ENCODE results near the gene DHRS3. TPM values are rescaled to one million over a fixed set of nuclear protein-coding genes. Genes with fewer than 3 reads are reported as not detected.
"Not testable (repeated sequence)": the region's sequence is repeated elsewhere in the genome, so short reads cannot be mapped to it uniquely, and the experiment has no call there.

DHRS3 gene
- total RNA-seq, 2 donors from 2014 or later: 107 to 144 TPM

DNA sequence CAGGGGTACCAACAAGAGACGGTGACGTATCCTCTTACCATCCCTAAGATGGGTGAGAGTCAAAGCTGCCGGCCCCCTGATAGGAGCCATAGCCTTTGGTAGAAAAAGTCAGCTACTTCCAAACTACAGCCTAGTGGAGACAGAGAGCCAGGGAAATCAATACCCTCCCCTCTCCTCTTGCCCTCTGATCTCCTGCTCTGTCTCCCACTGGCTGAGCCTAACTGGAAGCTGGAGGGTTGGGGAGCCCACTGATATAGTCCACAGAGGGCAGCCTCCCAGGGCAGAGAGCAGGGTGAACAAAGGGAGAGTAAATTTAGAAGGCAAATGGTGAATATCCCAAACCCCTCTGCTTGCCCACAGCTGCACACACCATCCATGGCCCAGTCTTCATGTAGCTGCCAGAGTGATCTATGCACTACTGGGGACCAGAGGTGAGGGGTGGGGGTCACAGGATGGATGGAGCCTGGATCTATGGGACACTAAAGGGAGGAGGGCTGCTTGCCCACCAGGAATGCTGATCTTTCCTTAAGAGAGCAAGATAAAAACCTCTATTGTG, 80.0 kb downstream of the DHRS3 start:
- intact Hi-C loops (cut with DNase I): loop anchor here in 1 of 2 donors (2.0 kb wide), 1 partner anchor 43 kb away; no protein-coding TSS in a partner anchor
- peak; percentile 25 for DNase-seq (ENCODE audit: low spot score)

DNA sequence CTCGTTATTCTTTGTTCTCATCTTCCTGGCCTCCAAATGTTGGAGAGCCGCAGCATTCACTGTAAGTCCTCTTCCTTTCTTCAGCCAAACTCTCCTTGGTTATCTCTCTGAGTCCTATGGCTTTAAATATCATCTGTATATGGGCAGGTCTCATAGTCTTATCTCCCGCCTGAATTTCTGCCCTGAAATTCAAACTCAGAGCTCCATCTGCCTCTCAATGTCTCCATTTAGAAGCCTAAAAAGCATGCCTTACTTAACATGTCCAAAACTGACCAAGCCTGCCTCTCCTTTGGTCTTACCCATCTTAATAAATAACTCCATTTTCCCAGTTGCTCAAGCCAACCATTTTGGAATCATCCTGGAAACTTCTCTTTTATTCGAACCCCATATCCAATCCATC, 80.7 kb downstream of the DHRS3 start:
- intact Hi-C loops (cut with DNase I): no loop called here
- DNase-seq (ENCODE audit: low spot score): no peak

DNA sequence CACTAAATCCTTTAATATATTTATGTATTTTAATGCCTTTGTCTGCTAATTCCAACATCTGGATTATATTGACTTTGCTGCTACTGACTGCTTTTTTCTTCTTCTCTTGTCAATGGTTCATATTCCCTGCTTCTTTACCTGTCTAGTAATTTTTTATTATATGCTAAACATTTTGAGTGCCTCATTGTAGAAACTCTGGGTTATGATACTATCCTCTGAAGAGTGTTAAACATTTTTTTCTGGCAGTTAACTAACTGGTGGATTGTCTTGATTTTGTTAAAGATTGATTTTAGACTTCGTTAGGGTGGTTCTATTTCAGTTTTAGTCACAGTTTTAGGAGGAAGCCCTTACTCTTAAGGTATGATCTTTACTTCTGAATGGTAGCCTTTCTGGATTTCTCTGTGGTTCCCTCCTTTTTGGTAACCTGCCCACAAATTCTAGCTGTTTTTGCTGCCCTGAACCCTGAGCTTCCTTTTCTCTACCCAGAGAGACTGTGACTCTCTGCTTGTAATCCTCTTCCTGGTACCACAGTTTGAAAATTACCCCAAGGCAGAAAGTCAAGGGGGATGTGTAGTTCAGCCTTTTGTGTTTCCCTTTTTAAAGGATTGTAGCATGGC, 81.9 kb downstream of the DHRS3 start:
- no peak for DNase-seq (ENCODE audit: low spot score)
- intact Hi-C loops (cut with DNase I): no loop called here

DNA sequence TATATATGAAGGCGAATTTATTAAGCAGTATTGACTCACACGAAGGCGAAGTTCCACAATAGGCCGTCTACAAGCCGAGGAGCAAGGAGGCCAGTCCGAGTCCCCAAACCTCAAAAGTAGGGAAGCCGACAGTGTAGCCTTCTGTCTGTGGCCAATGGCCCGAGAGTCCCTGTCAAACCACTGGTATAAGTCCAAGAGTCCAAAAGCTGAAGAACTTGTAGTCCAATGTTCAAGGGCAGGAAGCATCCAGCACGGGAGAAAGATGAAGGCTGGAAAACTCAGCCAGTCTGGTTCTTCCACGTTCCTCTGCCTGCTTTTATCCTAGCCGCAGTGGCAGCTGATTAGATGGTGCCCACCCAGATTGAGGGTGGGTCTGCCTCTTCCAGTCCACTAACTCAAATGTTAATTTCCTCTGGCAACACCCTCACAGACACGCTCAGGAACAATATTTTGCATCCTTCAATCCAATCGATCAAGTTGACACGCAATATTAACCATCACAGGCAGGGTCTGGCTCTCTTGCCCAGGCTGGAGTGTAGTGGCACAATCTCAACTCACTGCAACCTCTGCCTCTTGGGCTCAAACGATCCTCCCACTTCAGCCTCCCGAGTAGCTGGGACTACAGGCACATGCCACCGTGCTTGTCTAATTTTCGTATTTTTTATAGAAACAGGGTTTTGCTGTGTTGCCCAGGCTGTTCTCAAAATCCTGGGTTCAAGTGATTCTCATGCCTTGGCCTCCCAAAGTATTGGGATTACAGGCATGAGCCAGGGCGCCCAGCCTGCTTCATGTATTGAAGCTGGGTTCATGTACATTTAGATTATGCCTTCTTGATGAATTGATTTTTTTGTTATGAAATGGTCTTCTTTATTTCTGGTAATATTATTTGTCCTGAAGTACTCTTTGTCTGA, 85.3 kb downstream of the DHRS3 start:
- intact Hi-C loops (cut with DNase I): no loop called here
- peak; percentile 48 for DNase-seq (ENCODE audit: low spot score)

DNA sequence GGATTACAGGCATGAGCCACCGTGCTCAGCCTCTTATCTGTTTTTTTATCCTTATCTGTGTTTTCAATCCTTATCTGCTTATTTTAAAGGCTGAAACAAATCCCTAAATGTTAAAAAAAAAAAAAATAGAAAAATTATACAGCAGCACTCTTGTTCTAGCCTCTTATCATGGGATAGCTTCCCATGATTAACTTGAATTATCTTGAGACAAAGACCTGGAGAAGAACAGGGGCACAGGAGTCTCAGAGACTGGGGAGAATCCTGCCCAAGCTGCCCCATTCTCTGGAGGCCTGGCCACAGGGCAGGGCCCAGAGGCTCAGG, 86.9 kb downstream of the DHRS3 start:
- no peak for DNase-seq (ENCODE audit: low spot score)
- intact Hi-C loops (cut with DNase I): no loop called here

DNA sequence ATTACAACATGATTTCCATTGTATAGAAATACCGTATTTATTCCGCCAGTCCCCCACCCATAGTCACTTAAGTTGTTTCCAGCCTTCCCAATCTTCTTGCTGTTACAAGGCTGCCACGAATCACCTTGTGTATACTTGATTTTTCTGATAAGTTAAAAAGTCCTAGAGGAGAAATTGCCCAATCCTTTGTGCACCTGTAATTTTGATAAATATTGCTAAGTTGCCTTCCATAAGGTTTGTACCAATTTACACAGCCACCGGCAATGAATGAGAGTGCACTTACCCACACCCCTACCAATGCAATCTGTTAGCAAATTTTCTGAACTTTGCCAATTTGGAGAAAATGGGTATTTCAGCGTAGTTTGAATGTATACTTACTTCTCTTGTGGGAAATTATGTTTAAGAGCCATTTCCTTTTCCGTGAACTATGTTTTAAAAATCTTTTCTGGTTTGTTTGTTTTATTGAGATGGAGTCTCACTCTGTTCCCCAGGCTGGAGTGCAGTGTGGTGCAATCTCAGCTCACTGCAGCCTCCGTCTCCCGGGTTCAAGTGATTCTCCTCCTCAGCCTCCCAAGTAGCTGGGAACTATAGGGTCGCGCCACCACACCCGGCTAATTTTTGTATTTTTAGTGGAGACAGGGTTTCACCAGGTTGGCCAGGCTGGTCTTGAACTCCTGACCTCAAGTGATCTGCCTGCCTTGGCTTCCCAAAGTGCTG, 87.4 kb downstream of the DHRS3 start:
- peak; percentile 17 for DNase-seq (ENCODE audit: low spot score)
- intact Hi-C loops (cut with DNase I): no loop called here

DNA sequence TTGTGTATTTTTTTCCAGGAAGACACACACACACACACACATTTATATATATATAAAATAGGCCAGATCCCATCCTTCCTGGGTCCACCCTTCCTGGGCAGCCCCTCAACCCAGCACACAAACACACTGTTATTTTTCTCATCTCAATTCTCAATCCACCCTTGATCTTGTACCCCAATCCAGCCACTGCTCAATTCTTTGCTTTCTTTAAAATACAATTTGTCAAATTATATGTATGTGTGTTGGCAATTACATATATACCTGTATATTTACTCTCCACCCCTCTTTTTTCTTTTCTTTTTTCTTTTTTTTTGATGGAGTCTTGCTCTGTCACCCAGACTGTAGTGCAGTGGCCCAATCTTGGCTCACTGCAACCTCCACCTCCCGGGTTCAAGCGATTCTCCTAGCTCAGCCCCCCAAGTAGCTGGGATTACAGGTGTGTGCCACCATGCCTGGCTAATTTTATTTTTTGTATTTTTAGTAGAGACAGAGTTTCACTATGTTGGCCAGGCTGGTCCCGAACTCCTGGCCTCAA, 88.3 kb downstream of the DHRS3 start:
- intact Hi-C loops (cut with DNase I): no loop called here
- no peak for DNase-seq (ENCODE audit: low spot score)

DNA sequence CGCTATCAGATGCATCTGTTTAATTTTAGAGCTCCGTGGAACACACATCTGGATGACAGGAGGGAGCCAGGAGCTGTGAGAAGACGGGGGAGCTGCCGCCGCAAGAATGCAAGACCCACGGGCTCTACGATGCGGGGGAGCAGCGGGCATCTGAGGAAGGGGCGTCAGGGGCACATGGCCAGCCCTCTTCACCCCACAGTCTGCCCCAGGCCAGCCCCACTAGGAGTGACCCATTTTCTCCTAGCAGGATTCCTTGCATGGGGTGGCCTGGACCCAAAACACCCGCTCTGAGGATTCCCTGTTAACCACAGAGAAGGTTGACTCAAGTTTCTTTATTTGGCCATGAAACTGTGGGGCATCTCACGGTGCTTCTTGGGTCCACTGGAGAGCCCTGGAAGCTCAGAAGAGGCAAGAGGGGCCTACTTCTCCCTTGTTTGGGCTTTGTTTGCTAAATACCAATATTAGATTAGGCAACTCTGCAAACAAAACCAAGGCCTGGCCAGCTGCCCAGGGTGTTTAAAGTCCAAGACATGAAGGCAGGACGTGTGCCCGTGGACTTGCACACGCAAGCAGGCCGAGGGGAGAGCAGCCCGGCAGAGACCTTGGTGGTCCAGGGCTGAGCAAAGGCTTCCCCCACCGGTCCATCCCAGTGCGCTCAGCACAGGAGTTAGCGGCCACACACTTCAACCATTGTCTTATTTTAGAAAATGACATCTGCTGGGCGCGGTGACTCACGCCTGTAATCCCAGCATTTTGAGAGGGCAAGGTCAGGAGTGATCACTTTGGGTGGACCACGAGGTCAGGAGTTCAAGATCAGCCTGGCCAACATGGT, 89.8 kb downstream of the DHRS3 start:
- intact Hi-C loops (cut with DNase I): no loop called here
- DNase-seq (ENCODE audit: low spot score): peak; percentile 90

DNA sequence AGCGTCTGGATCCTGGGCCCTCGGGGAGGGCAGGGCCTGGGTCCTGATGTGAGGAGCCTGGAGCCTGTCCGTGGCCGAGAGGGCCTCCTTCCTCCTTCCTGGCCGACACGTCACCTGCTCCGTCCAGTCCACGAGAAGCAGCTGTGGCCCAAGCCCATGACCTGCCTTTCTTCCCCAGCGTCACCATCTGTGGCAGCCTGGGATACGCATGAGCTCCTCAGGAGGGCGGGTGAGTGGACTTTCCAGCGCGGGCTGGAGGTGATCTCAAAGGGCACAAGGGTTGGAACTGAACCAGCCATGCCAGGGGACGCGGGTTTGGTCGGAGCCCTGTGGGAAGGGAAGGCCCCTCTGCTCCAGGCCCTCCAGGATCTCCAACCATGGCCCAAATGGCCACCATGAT, 90.4 kb downstream of the DHRS3 start:
- intact Hi-C loops (cut with DNase I): no loop called here
- DNase-seq (ENCODE audit: low spot score): peak; percentile 67

DNA sequence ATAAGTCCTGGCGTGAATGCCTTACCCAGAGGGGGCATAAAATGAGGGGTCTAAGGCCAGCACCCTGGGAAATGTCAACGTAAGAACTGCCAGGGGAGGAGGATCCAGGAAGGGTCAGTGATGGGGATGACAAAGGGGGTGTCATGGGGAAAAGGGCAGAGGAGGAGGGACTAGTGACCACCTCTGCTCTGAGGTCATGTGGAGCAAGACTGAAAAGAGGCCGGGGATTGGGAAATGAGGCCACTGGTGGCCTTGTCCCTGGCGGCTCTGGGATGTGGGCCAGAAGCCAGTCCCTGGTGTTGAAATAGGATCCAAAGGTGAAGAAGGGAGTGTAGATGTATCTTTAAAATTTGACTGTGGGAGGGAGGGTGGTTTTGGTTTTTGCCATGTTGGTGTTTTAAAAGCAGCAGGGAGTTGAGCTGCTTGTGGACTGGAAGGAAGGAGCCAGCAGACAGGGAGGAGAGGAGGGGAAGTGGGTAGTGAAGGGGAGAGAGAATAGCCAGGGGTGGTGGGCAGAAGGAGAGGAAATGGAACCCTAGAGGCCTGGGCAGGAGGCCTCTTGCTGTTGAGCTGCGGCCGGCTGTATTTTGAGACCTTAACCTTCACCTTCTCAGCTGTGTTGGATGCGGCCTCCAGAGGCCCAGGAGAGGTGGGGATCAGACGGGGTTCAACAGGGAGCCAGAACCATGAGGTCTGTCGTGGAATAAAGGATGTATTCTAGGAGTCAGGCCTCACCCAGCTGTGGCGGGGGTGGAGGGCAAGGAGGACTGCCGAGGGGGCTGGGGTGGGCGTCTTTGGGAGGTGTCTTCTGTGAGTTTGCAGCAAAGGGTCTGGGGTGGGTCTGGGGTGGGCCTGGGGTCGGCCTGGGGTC, 92.5 kb downstream of the DHRS3 start:
- DNase-seq (ENCODE audit: low spot score): peak; percentile 89

DNA sequence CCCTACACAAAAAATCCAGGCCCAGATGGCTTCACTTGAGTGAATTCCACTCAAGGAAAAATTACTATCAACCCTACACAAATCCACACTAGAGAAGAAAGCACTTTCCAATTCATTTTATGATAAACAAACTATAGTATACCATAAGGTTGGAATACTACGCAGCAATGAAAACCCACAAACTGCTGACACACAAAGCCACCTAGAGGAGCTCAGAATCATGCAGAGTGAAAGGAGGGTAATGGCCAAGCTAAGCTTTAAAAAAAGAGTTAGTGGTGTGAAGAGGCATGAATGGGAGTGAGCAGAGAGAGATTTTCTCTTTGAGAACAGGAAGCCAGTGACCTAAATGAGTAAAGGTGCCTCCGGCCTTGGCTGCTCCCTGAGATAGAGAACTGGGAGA, 93.7 kb downstream of the DHRS3 start:
- intact Hi-C loops (cut with DNase I): no loop called here
- DNase-seq (ENCODE audit: low spot score): no peak

More for the DNA sequence above, 92.5 kb downstream of the DHRS3 start:
- intact Hi-C loops (cut with DNase I): no loop called here

DNA sequence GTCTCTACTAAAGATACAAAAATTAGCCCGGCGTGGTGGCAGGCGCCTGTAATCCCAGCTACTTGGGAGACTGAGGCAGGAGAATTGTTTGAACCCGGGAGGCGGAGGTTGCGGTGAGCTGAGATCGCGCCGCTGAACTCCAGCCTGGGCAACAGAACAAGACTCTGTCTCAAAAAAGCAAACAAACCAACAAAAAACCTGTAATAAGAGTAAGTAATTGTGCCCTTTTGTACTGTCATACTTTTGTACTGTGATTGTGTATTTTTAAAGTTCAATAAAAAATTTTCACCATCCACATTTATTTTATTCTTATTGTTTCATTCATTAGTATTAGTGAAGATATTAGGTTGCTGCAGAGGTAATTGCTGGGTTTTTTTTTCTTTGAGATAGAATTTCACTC, 95.2 kb downstream of the DHRS3 start:
- DNase-seq (ENCODE audit: low spot score); intact Hi-C loops (cut with DNase I): not testable (repeated sequence)

DNA sequence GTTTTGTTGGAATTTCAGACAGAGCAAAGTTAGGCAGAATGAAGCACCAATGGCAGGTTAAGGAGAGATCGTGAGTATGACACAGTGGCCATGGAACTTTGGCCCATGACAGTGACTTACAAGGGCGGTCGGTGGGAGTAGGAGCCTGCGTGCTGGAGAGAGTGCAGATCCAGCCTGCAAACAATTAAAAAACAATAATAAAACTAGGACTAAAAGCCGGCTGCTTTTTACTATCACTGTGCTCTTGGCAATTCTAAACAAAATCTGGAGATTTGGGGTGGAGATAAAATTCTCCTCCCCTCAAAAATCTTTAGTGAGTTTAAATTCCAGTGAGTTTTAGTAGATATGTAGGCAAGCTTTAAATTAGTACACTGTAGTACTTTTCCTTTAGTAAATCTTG, 96.9 kb downstream of the DHRS3 start:
- peak; percentile 46 for DNase-seq (ENCODE audit: low spot score)
- intact Hi-C loops (cut with DNase I): no loop called here

DNA sequence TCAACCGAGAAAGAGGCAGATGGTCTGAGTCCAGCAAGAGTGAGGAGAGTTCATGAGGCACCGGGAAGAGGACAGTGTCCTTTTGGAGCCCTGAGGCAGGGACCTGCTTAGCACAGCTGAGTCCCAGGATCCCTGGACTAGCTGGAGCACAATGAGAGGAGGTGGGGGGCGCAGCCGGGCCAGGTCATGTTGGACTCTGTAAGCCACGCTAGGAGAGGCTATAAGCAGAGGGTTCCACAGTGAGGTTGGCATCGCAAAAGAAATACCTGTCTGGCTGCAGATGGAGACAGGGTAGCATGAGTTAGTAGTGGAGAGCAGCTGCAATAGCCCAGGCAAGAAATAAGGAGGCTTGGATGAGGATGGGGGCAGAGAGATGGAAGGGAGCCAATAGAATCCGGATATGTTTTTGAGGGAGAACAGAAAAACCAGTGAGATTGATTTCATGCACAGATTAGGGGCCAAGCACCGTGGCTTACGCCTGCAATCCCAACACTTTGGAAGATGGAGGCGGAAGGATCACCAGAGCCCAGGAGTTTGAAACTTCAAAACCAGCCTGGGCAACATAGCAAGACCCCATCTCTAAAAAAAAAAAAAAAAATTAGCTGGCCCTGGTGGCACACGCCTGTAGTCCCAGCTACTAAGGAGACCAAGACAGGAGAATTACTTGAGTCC, 98.2 kb downstream of the DHRS3 start:
- intact Hi-C loops (cut with DNase I): no loop called here
- DNase-seq (ENCODE audit: low spot score): peak; percentile 66

DNA sequence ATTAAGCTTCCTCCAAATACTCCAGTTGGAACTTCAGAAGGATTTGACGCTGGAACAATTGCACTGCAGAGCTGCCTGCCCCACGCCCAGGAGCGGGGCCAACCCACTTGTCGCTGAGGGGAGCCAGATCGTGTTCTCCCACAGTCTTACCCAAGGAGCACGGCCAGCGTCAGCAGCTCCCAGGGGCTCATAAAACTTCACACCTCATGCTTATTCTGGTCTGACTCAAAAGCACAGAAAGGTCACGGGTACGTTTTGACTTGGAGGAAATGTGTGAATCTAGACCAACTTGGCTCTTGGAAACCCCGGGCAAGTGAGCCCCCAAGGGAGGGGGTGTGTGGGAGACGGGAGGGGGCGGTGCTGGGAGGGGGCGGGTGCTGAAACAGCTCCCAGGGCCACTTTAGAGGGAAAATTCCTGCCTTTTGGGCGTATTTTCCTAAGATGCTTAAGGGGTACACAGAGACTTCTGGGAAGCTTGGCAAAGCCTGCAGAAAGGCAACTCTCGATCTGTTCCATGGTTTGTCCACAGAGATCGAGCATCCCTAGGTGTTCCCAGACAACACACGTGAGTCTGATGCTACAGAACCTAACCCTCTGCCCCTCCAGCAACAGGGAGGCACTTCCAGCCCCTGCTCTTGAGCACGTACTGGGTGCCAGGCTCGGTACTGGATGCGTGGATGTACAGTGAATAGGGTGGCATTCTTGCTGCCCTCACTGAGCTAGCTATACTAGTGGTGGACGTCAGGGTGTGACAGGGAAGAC, 98.9 kb downstream of the DHRS3 start:
- intact Hi-C loops (cut with DNase I): no loop called here
- DNase-seq (ENCODE audit: low spot score): peak; percentile 94
